CD4-positive, alpha-beta T cell (primary cell): ENCODE measurements around the gene ELANE. TPM values are rescaled to one million over a fixed set of nuclear protein-coding genes. Genes with fewer than 3 reads are reported as not detected.

ENCODE experiments used
- ATAC-seq: fragments of 200-7000 bp; cut with Tn5 transposase; one replicate; pipeline ENCODE4 v1.10.0; 2022; ENCODE audit warnings: mild to moderate bottlenecking; ENCODE audit not compliant: poor library complexity
- CTCF ChIA-PET: fragments of 350-600 bp; sonication (Branson Sonifier 250); formaldehyde crosslinking; loops from one replicate; lab custom pipeline; 2021; ENCODE audit warnings: antibody characterized with exemption, inconsistent platforms; lab: Charles Lee
- POLR2A ChIA-PET: fragments of 350-600 bp; sonication (Branson Sonifier 250); formaldehyde crosslinking; loops from one replicate; lab custom pipeline; 2021; ENCODE audit warnings: antibody characterized with exemption, inconsistent platforms; lab: Charles Lee
- DNase-seq, 14 experiments: peaks; one replicate each; pipeline ENCODE4 v3.0.0-alpha.2; 2013 to 2020; ENCODE audit warnings: mixed read lengths in 2 of 14
- H3K27ac ChIP-seq, 2 donors: one replicate each; pipeline versions ENCODE4 v1.5.1 to v1.7.0; 2013; ENCODE audit warnings: low read length in 2 of 2, low read depth in 1 of 2, mild to moderate bottlenecking in 1 of 2
- H3K27me3 ChIP-seq, 2 experiments: 1 replicate in 1 of 2; 2 replicates in 1 of 2; pipeline versions ENCODE4 v1.6.1 to v1.7.0; 2013; ENCODE audit warnings: low read length in 2 of 2, control low read depth in 1 of 2, mild to moderate bottlenecking in 1 of 2, moderate library complexity in 1 of 2; ENCODE audit not compliant: insufficient read depth in 2 of 2, control insufficient read depth in 1 of 2
- H3K36me3 ChIP-seq: one replicate; pipeline ENCODE4 v1.6.1; 2013; ENCODE audit warnings: low read length, control low read depth; ENCODE audit not compliant: insufficient read depth
- H3K4me1 ChIP-seq: one replicate; pipeline ENCODE4 v1.6.1; 2013; ENCODE audit warnings: low read length, control low read depth; ENCODE audit not compliant: insufficient read depth
- H3K4me3 ChIP-seq: one replicate; pipeline ENCODE4 v1.5.1; 2013; ENCODE audit warnings: mild to moderate bottlenecking, low read length, moderate library complexity
- H3K9me3 ChIP-seq, 2 experiments: 1 replicate in 1 of 2; 2 replicates in 1 of 2; pipeline versions ENCODE4 v1.6.1 to v1.7.0; 2013; ENCODE audit warnings: low read length in 2 of 2, mild to moderate bottlenecking in 2 of 2, control low read depth in 1 of 2, moderate library complexity in 1 of 2; ENCODE audit not compliant: control insufficient read depth in 1 of 2, insufficient read depth in 1 of 2
- H3K27ac Mint-ChIP-seq: one replicate; pipeline ENCODE4 v1.8.0; 2020; ENCODE audit warnings: mixed read lengths
- H3K27me3 Mint-ChIP-seq: one replicate; pipeline ENCODE4 v1.8.0; 2021; ENCODE audit warnings: mixed read lengths
- H3K36me3 Mint-ChIP-seq: one replicate; pipeline ENCODE4 v1.8.0; 2021; ENCODE audit warnings: low read depth, mixed read lengths
- H3K4me1 Mint-ChIP-seq: one replicate; pipeline ENCODE4 v1.8.0; 2021; ENCODE audit warnings: low read depth, mixed read lengths
- H3K4me3 Mint-ChIP-seq: one replicate; pipeline ENCODE4 v1.8.0; 2020; ENCODE audit warnings: mild to moderate bottlenecking, mixed read lengths
- H3K9me3 Mint-ChIP-seq: one replicate; pipeline ENCODE4 v1.8.0; 2020; ENCODE audit warnings: mixed read lengths
- CTCF ChIP-seq: fragments of 200-600 bp; IDR thresholded peaks from one replicate; pipeline ENCODE4 v1.8.0; 2022; ENCODE audit warnings: antibody characterized with exemption, mild to moderate bottlenecking
- intact Hi-C, 2 experiments: fragments of 100-400 bp; cut with DNase I in 1 of 2; cut with micrococcal nuclease in 1 of 2; formaldehyde crosslinking; loops; one replicate each; pipeline versions ENCODE4 v1.15.1 to v1.9.0; 2023 to 2025; cut with DNase I, micrococcal nuclease
- total RNA-seq, 174 experiments: library from RNA in 2 of 174; stranded (reverse) in 2 of 174; gene quantifications; one replicate each; pipeline ENCODE4 v1.2.3 and lab custom pipeline; 2021 to 2026

Gene ELANE
- total RNA-seq, 2 experiments from 2014 or later: not detected

- Mint-ChIP-seq H3K27ac (no peak overlapping the region), H3K4me1 (peaks cover 18% of the 10 kb centered on the region), H3K4me3 (no peak overlapping the region), H3K27me3 (no peaks in the 10 kb centered on the region), H3K36me3 (peaks cover 29% of the 10 kb centered on the region), H3K9me3 (no peaks in the 10 kb centered on the region)
- Histone ChIP-seq H3K4me1 (peaks cover 16% of the 10 kb centered on the region), H3K27me3 (no peaks in the 10 kb centered on the region), H3K4me3 (no peak overlapping the region), H3K36me3 (peaks cover 35% of the 10 kb centered on the region), H3K27ac (peak overlapping the region in 1 of 2 donors; percentile 7), H3K9me3 (no peaks in the 10 kb centered on the region)
- TF ChIP-seq CTCF: no peak
- POLR2A ChIA-PET: interaction anchor here (1.1 to 3.1 kb wide), 4 partner anchors 10 to 46 kb away, joined by 3 to 11 read pairs (median 7); partner anchors contain the start of genes MED16 and RNU6-9
- ATAC-seq (no peak), DNase-seq (peak in 1 of 14 experiments; percentile 54)
- CTCF ChIA-PET: interaction anchor here (0.9 to 2.1 kb wide), 3 partner anchors 10 to 46 kb away, joined by 4 to 13 read pairs (median 7); no protein-coding TSS in a partner anchor
- intact Hi-C loops: loop anchor here (2.0 kb wide), 1 partner anchor 19 kb away; the partner anchor contains the start of genes MED16 (in 2 of the 2) and RNU6-9 (in 2 of the 2)
These were observed 21.5 kb downstream of the ELANE start for GRCh38 chr19:873561-874041.

- peaks cover 25% of the 10 kb centered on the region for H3K36me3 ChIP-seq
- H3K27ac ChIP-seq: no peak overlapping the region
- no peak for TF ChIP-seq CTCF
- H3K9me3 Mint-ChIP-seq: no peaks in the 10 kb centered on the region
- POLR2A ChIA-PET: no interaction called here
- intact Hi-C loops: no loop called here
- no peak for ATAC-seq
- peaks cover 16% of the 10 kb centered on the region for H3K4me1 ChIP-seq
- no peak for DNase-seq
- no peak overlapping the region for H3K4me3 ChIP-seq
- H3K4me3 Mint-ChIP-seq: no peak overlapping the region
- peaks cover 18% of the 10 kb centered on the region for H3K4me1 Mint-ChIP-seq
- no peaks in the 10 kb centered on the region for H3K9me3 ChIP-seq
- peaks cover 20% of the 10 kb centered on the region for H3K36me3 Mint-ChIP-seq
- no peak overlapping the region for H3K27ac Mint-ChIP-seq
- CTCF ChIA-PET: interaction anchor here (1.2 to 1.8 kb wide), 3 partner anchors 12 to 33 kb away, joined by 3 to 7 read pairs (median 4); partner anchors contain the start of genes MED16 and RNU6-9
- no peaks in the 10 kb centered on the region for H3K27me3 ChIP-seq
- no peaks in the 10 kb centered on the region for H3K27me3 Mint-ChIP-seq
These were observed 23.3 kb downstream of the ELANE start for GRCh38 chr19:875265-875879.

DNA sequence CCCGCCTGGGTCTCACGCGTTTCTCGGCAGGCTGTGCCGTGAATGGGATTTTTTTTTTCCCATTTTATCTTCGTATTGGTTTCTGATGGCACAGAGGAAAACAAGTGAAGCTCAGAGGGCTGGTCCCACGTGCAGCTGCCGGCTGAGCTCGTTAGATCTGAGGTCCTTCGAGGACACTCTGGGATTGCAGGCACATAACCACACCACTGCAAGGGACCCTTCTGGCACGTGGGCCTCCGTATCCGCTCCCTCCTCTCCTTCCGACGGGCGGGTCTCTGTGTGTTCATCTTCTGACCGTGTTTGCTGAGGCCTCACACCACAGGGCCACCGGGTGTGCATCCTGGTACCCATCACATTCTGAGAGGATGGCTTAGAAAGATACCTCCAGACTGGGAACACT lies 24.0 kb downstream of the ELANE start:
- Histone ChIP-seq H3K27ac (no peak overlapping the region), H3K9me3 (no peaks in the 10 kb centered on the region), H3K27me3 (no peaks in the 10 kb centered on the region), H3K4me3 (no peak overlapping the region), H3K36me3 (peaks cover 21% of the 10 kb centered on the region), H3K4me1 (peaks cover 16% of the 10 kb centered on the region)
- Mint-ChIP-seq H3K27ac (no peak overlapping the region), H3K4me3 (no peak overlapping the region), H3K9me3 (no peaks in the 10 kb centered on the region), H3K36me3 (peaks cover 21% of the 10 kb centered on the region), H3K27me3 (no peaks in the 10 kb centered on the region), H3K4me1 (peaks cover 18% of the 10 kb centered on the region)
- CTCF ChIA-PET: interaction anchor here (1.2 to 1.4 kb wide), 2 partner anchors 17 to 32 kb away, joined by 3 to 4 read pairs; partner anchors contain the start of genes MED16 and RNU6-9
- intact Hi-C loops: no loop called here
- POLR2A ChIA-PET: no interaction called here
- no peak for TF ChIP-seq CTCF
- ATAC-seq: no peak
- no peak for DNase-seq
